Gastrocnemius medialis (tissue), 4 donors: Measurements from ENCODE around the gene INO80B.

Experiments used
- POLR2A ChIP-seq, 2 donors: fragments of 450-650 bp; IDR thresholded peaks; one replicate each; pipeline ENCODE4 v1.6.1; 2017; ENCODE audit warnings: antibody characterized with exemption in 2 of 2, mild to moderate bottlenecking in 2 of 2, moderate library complexity in 2 of 2
- TF ChIP-seq, protein P1 (sequence below), 5 experiments: fragments of 450-650 bp in 3 of 5; fragments of 200-600 bp in 2 of 5; sonication (generic) in 2 of 5; IDR thresholded peaks in 4 of 5; conservative IDR thresholded peaks in 1 of 5; 1 replicate in 4 of 5; 2 replicates in 1 of 5; pipeline ENCODE4 v1.5.1; 2016 to 2019; ENCODE audit warnings: antibody characterized with exemption in 5 of 5, mild to moderate bottlenecking in 3 of 5, moderate library complexity in 3 of 5

DNA sequence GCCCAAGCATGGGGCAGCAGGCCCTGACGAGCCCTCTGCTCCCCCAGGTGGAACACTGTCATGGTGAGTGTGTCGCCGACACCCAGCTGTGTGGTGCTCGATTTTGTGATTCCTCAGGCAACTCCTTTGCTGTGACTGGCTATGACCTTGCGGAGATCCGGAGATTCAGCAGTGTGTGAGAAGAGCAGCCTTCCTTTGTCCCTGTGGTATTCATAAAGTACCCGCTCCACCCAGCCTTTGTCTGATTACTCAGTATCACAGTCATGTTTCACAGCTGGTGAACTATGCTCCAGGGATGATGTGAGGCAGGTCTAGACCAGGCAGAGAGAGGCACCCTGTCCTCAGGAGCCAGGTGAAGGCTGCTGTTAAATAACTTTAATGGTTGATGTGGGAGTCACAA, 29.4 kb upstream of the INO80B start:
- TF ChIP-seq, protein P1, sequence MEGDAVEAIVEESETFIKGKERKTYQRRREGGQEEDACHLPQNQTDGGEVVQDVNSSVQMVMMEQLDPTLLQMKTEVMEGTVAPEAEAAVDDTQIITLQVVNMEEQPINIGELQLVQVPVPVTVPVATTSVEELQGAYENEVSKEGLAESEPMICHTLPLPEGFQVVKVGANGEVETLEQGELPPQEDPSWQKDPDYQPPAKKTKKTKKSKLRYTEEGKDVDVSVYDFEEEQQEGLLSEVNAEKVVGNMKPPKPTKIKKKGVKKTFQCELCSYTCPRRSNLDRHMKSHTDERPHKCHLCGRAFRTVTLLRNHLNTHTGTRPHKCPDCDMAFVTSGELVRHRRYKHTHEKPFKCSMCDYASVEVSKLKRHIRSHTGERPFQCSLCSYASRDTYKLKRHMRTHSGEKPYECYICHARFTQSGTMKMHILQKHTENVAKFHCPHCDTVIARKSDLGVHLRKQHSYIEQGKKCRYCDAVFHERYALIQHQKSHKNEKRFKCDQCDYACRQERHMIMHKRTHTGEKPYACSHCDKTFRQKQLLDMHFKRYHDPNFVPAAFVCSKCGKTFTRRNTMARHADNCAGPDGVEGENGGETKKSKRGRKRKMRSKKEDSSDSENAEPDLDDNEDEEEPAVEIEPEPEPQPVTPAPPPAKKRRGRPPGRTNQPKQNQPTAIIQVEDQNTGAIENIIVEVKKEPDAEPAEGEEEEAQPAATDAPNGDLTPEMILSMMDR (IDR thresholded peaks at IDR 0.05 in 4 of 5, conservative IDR thresholded peaks at IDR 0.05 in 1 of 5) = no peak
- TF ChIP-seq POLR2A (IDR thresholded peaks at IDR 0.05) = no peak
